Keratinocyte (primary cell): ENCODE data around the gene PRKN. TPM values are rescaled to one million over a fixed set of nuclear protein-coding genes. Genes with fewer than 3 reads are reported as not detected.

Source experiments
- DNase-seq: peaks from one replicate; pipeline ENCODE4 v3.0.0-alpha.2; 2011; ENCODE audit warnings: low read depth, missing footprints, low spot score
- FAIRE-seq: peaks from 2 replicates; lab custom pipeline; 2011; peaks lifted over from hg19 to GRCh38; lab: Jason Lieb, UNC
- H2AFZ ChIP-seq: 2 replicates; pipeline ENCODE4 v1.6.0; 2012; ENCODE audit warnings: low read length, control low read depth, inconsistent platforms; ENCODE audit not compliant: control insufficient read depth
- H3K27ac ChIP-seq: 2 replicates; pipeline ENCODE4 v1.5.1; 2011; ENCODE audit warnings: low read length; ENCODE audit not compliant: control insufficient read depth, insufficient read depth
- H3K27me3 ChIP-seq: 3 replicates; pipeline ENCODE4 v1.6.0; 2011; ENCODE audit warnings: low read length; ENCODE audit not compliant: control insufficient read depth, insufficient read depth; ENCODE audit errors: extremely low read depth
- H3K36me3 ChIP-seq, 2 experiments: 2 replicates in 1 of 2; 3 replicates in 1 of 2; pipeline ENCODE4 v1.5.1; 2011; ENCODE audit warnings: low read length in 2 of 2, mild to moderate bottlenecking in 1 of 2; ENCODE audit not compliant: control insufficient read depth in 2 of 2, insufficient read depth in 2 of 2; ENCODE audit errors: extremely low read depth in 1 of 2
- H3K4me1 ChIP-seq: 3 replicates; pipeline ENCODE4 v1.5.1; 2011; ENCODE audit warnings: low read length; ENCODE audit not compliant: control insufficient read depth, insufficient read depth; ENCODE audit errors: extremely low read depth
- H3K4me2 ChIP-seq: 3 replicates; pipeline ENCODE4 v1.6.0; 2011; ENCODE audit warnings: low read depth, low read length; ENCODE audit not compliant: control insufficient read depth, insufficient read depth; ENCODE audit errors: extremely low read depth
- H3K4me3 ChIP-seq, 3 experiments: fragments of 200-600 bp in 1 of 3; sonication (generic) in 1 of 3; 2 replicates in 2 of 3; 3 replicates in 1 of 3; pipeline ENCODE4 v1.5.1; 2011 to 2016; ENCODE audit warnings: low read length in 3 of 3, mild to moderate bottlenecking in 3 of 3, control low read depth in 2 of 3, inconsistent platforms in 1 of 3, low read depth in 1 of 3, mixed read lengths in 1 of 3, mixed run types in 1 of 3, moderate library complexity in 1 of 3; ENCODE audit not compliant: control insufficient read depth in 2 of 3, insufficient read depth in 2 of 3; ENCODE audit errors: extremely low read depth in 1 of 3
- H3K79me2 ChIP-seq: 2 replicates; pipeline ENCODE4 v1.6.0; 2012; ENCODE audit warnings: low read length; ENCODE audit not compliant: control insufficient read depth, insufficient read depth
- H3K9ac ChIP-seq: 3 replicates; pipeline ENCODE4 v1.6.0; 2011; ENCODE audit warnings: low read length; ENCODE audit not compliant: control insufficient read depth, insufficient read depth; ENCODE audit errors: extremely low read depth
- H3K9me1 ChIP-seq: 3 replicates; pipeline ENCODE4 v1.6.0; 2011; ENCODE audit warnings: low read length; ENCODE audit not compliant: control insufficient read depth, insufficient read depth; ENCODE audit errors: extremely low read depth
- H3K9me3 ChIP-seq: 2 replicates; pipeline ENCODE4 v1.5.1; 2012; ENCODE audit warnings: low read depth, low read length; ENCODE audit not compliant: control insufficient read depth
- H4K20me1 ChIP-seq: 3 replicates; pipeline ENCODE4 v1.6.0; 2011; ENCODE audit warnings: low read length; ENCODE audit not compliant: control insufficient read depth, insufficient read depth; ENCODE audit errors: extremely low read depth
- EZH2 ChIP-seq: IDR thresholded peaks from one replicate; pipeline ENCODE4 v1.6.1; 2012; ENCODE audit warnings: inconsistent platforms, mild to moderate bottlenecking, low read length, moderate library complexity
- dilution Hi-C: fragments of 300-500 bp; cut with MboI; formaldehyde crosslinking; loops from one replicate; pipeline ENCODE4 v1.7.0; 2020; ENCODE audit warnings: low sequenced_read_pairs; ENCODE audit not compliant: extremely low pct_ligation_motif_present
- polyA plus RNA-seq, 5 experiments: library from polyadenylated mRNA; depleted of rRNA in 3 of 5; stranded (reverse) in 3 of 5; stranded (forward) in 1 of 5; unstranded in 1 of 5; fragments of >200 nt; gene quantifications; 1 replicate in 1 of 5; 2 replicates in 3 of 5; 3 replicates in 1 of 5; pipeline versions ENCODE4 v1.2.1 to v1.2.3, GENCODE V29; 2011 to 2012; ENCODE audit warnings: missing spikeins in 2 of 5, low read depth in 1 of 5, low replicate concordance in 1 of 5
- TF ChIP-seq, protein P1 (sequence below), 3 experiments: IDR thresholded peaks in 1 of 3; conservative IDR thresholded peaks in 1 of 3; optimal IDR thresholded peaks in 1 of 3; 2 replicates in 2 of 3; 3 replicates in 1 of 3; pipeline versions ENCODE3 to v1.5.1; 2011; ENCODE audit warnings: low read length in 3 of 3, mild to moderate bottlenecking in 3 of 3, moderate library complexity in 2 of 3, control low read depth in 1 of 3, inconsistent platforms in 1 of 3; ENCODE audit not compliant: insufficient read depth in 2 of 3; ENCODE audit errors: extremely low read depth in 1 of 3

Gene PRKN
- polyA plus RNA-seq, 1 donor (not counting 4 experiments of a cell fraction or from before 2014, with no cell fraction given) = 0.67 TPM

DNA sequence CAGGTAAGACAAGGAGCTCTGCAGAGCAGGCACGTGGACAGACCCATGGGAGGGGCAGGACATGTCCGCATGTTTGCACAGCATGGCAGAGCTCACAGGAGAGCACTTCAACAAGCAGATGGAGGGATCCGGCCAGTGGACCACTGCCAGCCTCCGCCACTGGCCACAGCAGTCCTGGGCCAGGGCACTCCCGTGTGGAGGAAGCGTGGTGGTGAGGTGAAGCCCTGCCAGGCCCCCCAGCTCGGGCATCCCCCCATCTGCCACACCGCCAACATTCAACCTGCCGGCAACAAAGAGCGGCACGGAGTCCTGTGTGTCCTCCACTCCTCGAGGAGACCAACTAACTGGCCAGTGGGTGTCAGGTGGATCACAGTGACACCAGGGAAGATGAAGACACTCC, 1349.5 kb downstream of the PRKN start:
- Histone ChIP-seq H3K27me3 (no peaks in the 10 kb centered on the region), H3K4me2 (no peak overlapping the region), H3K36me3 (no peaks in the 10 kb centered on the region), H3K9me3 (no peaks in the 10 kb centered on the region), H3K4me3 (no peak overlapping the region), H3K9me1 (no peaks in the 10 kb centered on the region), H3K9ac (no peak overlapping the region), H2AFZ (no peak overlapping the region), H3K4me1 (peaks cover 13% of the 10 kb centered on the region), H4K20me1 (no peaks in the 10 kb centered on the region), H3K79me2 (no peaks in the 10 kb centered on the region), H3K27ac (no peak overlapping the region)
- TF ChIP-seq EZH2 = no peak
- TF ChIP-seq, protein P1, sequence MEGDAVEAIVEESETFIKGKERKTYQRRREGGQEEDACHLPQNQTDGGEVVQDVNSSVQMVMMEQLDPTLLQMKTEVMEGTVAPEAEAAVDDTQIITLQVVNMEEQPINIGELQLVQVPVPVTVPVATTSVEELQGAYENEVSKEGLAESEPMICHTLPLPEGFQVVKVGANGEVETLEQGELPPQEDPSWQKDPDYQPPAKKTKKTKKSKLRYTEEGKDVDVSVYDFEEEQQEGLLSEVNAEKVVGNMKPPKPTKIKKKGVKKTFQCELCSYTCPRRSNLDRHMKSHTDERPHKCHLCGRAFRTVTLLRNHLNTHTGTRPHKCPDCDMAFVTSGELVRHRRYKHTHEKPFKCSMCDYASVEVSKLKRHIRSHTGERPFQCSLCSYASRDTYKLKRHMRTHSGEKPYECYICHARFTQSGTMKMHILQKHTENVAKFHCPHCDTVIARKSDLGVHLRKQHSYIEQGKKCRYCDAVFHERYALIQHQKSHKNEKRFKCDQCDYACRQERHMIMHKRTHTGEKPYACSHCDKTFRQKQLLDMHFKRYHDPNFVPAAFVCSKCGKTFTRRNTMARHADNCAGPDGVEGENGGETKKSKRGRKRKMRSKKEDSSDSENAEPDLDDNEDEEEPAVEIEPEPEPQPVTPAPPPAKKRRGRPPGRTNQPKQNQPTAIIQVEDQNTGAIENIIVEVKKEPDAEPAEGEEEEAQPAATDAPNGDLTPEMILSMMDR (optimal IDR thresholded peaks at IDR 0.05 in 1 of 3, IDR thresholded peaks at IDR 0.05 in 1 of 3, conservative IDR thresholded peaks at IDR 0.05 in 1 of 3; ENCODE audit: extremely low read depth in 1 of 3, insufficient read depth in 2 of 3, low read length in 3 of 3) = no peak
- no peak for DNase-seq
- no peak for FAIRE-seq
- dilution Hi-C loops = no loop called here

DNA sequence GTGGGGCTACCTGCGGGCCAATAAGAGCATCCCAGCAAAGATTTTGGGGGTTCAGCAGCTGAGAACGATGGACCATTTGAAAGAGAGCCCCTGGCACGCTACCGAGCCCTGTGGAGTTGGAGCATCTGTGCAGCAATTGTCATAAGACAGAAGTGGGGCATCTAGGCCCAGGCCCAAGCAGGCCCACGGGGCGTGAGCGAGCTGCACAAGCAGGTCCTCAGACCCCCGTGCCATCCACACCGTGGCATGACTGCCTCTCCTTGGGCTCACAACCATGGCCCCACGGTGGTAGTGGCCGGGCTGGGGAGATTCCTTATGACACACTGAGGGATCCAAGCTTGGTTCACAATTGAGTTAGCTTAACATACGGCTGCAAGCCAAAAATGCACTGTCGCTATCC, 1350.5 kb downstream of the PRKN start:
- H3K4me2 ChIP-seq = no peak overlapping the region
- no peak overlapping the region for H3K9ac ChIP-seq
- DNase-seq (no peak), FAIRE-seq (no peak)
- dilution Hi-C loops = no loop called here
- H2AFZ ChIP-seq = no peak overlapping the region
- no peaks in the 10 kb centered on the region for H4K20me1 ChIP-seq
- TF ChIP-seq EZH2 = no peak
- TF ChIP-seq, protein P1 (optimal IDR thresholded peaks at IDR 0.05 in 1 of 3, IDR thresholded peaks at IDR 0.05 in 1 of 3, conservative IDR thresholded peaks at IDR 0.05 in 1 of 3; ENCODE audit: extremely low read depth in 1 of 3, insufficient read depth in 2 of 3, low read length in 3 of 3) = no peak
- no peaks in the 10 kb centered on the region for H3K9me1 ChIP-seq
- H3K79me2 ChIP-seq = no peaks in the 10 kb centered on the region
- no peaks in the 10 kb centered on the region for H3K27me3 ChIP-seq
- H3K27ac ChIP-seq = no peak overlapping the region
- no peaks in the 10 kb centered on the region for H3K36me3 ChIP-seq
- H3K4me3 ChIP-seq = no peak overlapping the region
- H3K4me1 ChIP-seq = peaks cover 13% of the 10 kb centered on the region
- no peaks in the 10 kb centered on the region for H3K9me3 ChIP-seq
